ENCODE data around the gene ARMC3. TPM values are rescaled to one million over a fixed set of nuclear protein-coding genes. Genes with fewer than 3 reads are reported as not detected.

ARMC3 gene
- total RNA-seq: not detected in 2 replicates

GRCh38 chr10:22927661-22928403 is at the start of gene ARMC3:
ARMC3 (plus strand) TSS chr10:22928053; CDS start chr10:22931997, 3,944 bp downstream.

Small RNA genes lying within 50 kb of the gene (small RNA-seq; reads per million reads assigned to genes)
- gene RNA5SP304: not detected

Other genes starting within 250 kb of the ARMC3 start
- 45.3 and 45.7 TPM in 2 replicates for gene PIP4K2A, start 213.5 kb upstream of the ARMC3 start, total RNA-seq
- 5.5 and 5.9 TPM in 2 replicates for gene MSRB2, start 167.5 kb downstream of the ARMC3 start, total RNA-seq

Data from thoracic aorta endothelial cell (primary cell).